ENCODE results near the gene BSND.

Gene BSND

DNA sequence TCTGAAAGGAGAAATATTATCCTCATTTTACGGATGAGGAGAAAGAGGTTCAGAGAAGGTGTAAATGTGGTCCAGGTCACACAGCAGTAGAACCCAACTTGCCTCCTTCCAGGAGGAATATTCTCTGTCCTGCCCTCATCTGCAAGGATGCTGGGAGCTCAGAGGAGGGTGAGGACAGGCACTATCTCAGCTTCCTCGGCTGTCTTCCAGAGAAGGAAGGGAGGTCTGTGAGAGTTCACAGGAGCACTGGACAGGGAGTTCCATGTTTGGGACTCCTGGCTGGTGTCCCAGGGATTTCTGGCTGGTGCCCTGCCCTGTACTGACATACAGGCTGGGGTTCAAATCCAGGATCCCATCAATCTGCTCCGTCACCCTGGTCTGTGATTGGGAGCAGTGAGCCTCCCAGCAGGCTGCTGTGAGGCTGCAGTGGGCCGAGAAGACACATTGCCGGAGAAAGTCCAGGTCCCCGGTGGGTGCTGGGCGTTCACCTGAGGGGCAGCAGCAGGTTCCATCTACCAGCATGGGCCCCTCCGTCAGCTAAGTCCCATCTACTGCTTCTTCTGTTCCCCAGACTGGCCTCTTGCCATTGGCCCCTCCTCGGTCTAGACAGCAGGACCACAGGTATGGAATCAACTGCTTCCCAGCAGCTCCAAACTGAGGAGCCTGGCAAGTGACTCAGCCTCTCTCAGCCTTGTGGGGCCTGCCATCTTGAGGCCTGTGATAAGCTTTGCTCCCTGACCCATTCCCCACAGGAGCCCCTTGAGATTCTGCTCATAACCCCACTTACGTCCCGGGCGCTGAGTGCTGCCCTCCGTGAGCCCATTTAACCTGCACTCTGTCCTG, 8.5 kb upstream of the BSND start:
- DNase-seq (ENCODE audit: low read depth, low spot score) = no peak
- no peak overlapping the region for H3K27ac ChIP-seq

DNA sequence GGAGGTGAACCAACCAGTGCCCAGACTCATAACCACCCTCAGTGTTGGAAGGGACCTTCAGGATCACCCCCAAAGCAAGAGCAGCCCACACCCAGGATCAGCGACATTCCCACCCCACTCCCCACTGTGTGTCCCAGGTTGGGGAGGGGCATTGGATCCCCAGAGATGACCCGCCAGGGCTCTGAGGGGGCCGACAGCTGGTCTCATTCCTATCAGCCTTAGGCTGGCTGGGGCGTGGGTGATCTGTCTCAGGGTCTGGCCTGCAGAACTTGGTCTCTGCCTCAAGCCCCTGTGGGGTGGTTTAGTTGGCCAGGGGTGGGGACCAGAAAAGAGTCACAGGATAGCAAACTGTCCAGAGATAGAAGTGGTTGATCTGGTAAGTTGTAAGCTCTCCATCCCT, 7.8 kb upstream of the BSND start:
- H3K27ac ChIP-seq = no peak overlapping the region
- no peak for DNase-seq (ENCODE audit: low read depth, low spot score)

DNA sequence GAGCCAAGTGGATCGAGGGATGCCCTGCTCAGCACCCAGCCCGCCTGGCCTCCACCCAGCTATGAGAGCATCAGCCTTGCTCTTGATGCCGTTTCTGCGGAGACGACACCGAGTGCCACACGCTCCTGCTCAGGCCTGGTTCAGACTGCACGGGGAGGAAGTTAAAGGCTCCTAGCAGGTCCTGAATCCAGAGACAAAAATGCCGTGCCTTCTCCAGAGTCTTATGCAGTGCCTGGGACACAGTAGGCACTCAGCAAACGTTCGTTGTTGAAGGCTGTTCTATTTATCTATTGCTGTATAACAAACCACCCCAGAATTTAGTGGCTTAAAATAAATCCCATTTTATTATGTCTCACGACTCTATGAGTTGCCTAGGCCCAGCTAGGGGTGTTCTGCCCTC, 6.8 kb upstream of the BSND start:
- DNase-seq (ENCODE audit: low read depth, low spot score) = no peak
- H3K27ac ChIP-seq = no peak overlapping the region

DNA sequence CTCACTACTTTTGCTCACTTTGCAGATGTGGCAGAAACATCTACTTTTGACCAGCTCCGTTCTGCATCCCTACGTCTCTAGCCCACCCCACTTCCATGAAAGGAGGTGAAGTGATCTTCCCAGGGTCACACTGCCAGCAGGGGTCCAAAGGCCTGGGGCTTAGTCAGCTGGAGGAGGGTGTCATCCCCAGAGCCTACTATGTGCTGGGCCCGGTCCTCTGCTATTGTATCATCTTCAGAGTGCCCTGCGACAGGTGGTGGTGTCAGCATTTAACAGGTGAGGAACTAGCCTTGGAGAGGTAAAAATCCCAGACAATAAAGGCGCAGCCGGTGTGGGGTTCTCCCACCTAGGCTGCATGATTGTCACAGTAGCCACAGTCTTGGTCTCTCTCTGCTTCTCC, 5.6 kb upstream of the BSND start:
- no peak overlapping the region for H3K27ac ChIP-seq
- no peak for DNase-seq (ENCODE audit: low read depth, low spot score)

DNA sequence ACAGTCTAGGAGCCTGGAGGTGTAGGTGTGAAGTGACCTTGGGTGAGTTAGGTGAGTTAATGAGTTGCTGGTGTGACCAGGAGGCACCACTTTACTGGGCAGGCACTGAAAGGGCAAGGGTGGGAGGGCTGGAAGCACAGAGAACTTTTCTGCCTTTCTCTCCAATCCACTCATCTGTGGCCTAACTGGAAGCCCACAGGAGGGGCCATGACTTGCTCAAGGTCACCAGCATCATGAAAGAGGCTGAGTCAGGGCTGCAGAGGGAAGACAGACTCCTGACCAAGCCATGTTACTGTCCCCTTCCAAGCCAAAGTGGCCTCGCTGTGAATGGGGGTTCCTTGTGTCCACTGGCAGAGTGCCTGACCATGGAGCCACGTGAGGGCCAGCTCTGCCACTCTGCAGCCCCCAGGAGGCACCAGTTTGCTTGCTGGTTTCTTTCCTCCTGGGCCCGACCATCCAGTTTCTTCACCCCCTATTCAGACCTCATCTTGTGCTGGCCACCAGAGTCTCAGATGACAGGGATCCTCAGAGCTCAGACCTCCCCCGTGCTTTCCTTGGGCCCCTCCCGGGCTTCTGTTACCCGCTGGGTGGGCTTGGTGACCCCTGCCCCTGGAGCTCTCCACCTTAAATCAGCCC, 4.3 kb upstream of the BSND start:
- DNase-seq (ENCODE audit: low read depth, low spot score) = no peak
- H3K27ac ChIP-seq = no peak overlapping the region

DNA sequence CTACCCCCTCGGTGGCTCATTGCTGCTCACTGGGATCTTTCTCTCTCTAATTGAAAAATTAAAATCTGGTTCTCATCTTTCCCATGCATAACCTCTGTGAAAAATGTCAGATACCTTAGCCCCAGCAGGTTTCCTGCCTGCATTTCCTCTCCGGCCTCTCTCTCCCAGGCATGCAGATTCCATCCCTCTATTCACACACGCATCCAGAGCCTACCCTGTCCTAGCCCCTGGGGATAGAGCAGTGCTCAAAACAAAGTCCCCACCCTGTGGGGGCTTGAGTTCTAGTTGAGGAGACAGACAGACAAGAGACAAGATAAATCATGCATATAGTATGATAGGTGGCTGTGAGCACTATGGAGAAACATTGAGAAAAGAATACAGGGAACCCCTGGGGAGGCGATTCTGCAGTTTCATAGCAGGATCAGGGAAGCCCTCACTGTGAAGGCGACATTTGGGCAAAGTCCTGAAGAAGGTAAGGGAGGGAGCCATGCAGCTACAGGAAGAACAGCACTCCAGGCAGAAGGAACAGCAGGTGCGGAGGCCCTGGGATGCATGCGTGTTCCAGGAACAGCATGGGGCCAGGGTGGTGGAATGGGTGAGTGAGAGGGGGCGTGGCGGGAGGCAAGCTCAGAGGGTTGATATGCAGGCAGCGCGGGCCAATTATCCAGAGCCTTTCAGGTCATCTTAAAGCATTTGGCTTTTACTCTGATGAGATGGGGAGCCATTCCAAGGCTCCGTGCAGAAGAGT, 3.5 kb upstream of the BSND start:
- no peak overlapping the region for H3K27ac ChIP-seq

DNA sequence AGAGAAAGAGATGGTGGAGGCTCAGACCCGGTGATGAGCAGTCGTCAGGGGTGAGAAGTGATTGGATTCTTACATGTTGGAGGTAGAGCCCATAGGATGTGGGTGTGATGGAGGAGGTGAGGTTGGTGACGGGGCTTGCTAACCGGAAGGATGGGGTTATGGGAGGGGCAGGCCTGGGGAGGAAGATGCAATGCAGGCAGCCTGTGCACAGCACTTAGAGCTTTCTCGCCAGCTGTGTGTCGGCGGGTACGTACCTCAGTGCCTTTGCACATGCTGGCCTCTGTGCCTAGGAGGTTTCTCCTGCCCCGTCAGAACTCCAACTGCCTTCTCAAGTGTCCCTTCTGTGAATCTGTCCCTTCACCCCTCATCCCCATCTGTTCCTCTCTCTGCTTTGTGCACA, 2.9 kb upstream of the BSND start:
- no peak for DNase-seq (ENCODE audit: low read depth, low spot score)
- H3K27ac ChIP-seq = no peak overlapping the region

More for the DNA sequence above, 3.5 kb upstream of the BSND start:
- DNase-seq (ENCODE audit: low read depth, low spot score) = no peak

DNA sequence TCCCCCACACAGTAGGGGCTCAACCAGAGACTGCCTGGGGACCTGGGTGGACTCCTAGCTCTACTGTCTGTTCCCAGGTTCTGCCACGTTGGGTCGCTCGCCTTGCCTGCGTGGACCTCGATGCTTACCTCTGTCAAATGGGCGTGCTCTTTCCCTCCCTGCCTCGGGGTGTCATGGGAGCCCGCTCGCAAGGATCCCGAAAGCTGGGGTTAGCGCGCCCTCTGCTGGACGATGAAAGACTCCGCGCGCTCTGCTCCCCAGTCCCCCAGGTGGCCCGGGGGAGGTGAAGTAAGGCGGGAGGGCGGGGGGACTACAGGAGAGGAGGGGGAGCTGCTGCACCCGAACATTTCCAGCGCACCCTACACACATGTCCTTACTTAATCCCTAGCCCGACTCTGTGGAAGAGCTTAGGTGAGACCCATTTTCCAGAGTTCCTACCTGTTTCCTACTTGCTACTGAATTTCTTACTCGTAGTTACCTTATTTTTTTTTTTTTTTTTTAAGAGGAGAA, 2.3 kb upstream of the BSND start:
- no peak overlapping the region for H3K27ac ChIP-seq
- DNase-seq (ENCODE audit: low read depth, low spot score) = no peak

DNA sequence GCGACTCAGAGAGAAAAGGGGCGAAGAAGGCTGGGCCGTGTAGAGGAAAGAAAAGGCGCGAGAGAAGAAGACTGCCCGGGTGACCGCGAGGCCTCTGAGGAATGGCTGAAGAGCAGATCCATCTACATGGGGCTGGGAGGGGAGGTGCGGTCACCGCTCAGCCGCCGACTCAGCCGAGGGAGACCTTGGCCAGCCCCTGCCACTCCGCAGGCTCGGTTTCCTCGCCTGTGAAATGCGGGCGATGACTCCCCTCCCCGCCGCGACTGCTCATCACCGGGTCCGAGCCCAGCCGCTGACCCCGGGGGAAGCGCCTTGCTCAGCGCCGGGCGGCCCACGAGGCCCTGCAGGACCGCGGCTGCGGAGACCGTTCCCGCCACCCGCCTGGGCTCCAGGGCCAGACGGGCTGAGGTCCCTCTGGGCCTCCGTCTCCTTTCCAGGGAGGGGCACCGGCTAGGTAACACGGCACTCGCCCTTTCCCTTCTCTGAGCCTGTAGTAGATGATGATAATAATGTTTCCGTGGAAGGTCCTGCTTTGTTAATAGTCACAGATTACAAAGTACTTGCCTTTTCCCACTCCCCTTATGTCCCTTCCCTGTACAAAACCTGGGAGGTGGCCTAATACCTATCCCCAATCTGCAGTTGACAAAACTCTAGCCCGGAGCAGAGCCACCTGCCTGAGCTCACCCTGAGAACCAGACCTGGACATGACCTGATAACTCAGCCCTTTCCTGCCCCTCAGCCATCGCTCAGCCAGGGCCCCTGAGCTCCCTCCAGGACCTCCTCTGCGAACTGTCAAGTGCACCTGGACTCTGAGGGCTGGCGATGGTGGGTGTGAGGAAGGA, 1.6 kb upstream of the BSND start:
- no peak for DNase-seq (ENCODE audit: low read depth, low spot score)
- H3K27ac ChIP-seq = no peak overlapping the region

DNA sequence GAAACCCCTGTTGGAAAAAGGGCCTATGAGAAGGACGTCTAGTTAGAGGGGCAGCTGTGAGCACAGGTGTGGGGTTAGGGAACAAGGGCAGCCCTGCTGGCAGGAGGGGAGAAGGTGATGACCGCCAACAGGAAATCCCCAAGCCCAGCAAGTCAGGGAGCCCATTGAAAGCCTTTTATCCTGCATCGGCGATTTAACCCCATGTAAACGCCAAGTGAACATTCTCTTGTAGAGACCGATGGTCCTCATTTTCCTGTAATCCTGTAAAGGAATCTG, 1.1 kb upstream of the BSND start:
- H3K27ac ChIP-seq = no peak overlapping the region
- no peak for DNase-seq (ENCODE audit: low read depth, low spot score)

DNA sequence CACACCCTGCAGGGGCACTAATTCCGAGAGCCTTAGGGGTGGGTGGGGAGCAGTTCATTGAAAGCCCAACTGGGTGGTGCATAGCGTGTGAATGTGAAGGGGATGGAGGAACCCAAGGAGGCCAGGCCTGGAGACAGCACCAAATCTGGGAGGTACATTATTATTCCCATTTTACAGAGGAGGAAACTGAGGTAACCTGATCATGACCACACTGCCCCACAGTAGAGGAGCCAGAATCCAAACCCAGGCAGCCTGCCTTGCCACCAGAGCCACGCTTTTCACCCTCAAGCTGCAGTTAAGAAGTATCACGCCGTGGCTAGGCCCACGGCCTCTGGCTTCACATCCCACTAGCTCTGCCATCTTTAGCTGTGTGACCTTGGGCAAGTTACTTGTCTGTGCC, 633 bp upstream of the BSND start:
- no peak overlapping the region for H3K27ac ChIP-seq
- DNase-seq (ENCODE audit: low read depth, low spot score) = no peak

DNA sequence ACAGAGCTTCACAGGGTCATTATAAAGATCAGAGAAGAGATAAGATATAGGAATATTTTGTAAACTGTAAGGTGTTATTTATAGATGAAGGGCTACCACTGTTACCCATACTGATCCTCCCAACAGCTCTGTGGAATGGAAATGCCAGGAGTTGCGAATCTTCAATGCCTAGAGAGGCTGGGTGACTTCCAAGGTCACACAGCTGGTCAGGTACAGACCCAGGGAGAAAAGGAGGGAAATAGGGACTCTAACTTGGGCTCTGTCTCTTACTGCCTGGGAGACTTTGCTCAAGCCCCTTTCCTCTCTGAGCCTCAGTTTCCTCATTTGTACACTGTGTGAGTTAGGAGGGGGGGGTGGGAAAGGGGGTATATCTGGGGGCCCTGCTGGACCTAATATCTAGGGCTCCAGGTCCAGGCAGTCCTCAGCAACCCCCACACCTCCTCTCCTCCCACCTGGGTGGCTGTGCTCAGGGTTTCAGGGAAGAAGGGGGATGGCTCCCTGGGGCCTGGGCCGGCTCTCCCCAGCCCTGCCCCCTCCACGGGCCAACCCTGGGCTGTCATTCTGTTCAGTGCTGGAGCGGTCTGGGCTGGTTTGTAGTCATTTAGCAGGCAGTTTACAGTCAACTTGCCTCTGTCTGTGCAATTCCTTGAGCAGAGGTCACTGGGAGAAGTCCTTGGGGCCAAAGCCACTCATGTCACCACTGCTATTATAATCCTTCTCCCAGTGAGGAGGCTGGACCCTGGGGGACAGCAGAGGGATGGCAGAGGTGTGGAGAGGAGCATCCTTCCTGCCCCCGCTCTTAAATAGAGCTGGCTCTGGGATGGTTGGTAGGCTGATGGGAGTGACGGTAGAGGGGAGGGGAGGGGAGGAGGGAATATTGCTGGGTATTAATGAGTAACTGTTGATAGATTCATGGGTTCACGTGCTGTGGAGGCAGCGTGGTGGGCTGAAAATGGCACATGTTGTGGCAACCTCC, 1.7 kb downstream of the BSND start:
- DNase-seq (ENCODE audit: low read depth, low spot score) = no peak
- H3K27ac ChIP-seq = no peak overlapping the region

DNA sequence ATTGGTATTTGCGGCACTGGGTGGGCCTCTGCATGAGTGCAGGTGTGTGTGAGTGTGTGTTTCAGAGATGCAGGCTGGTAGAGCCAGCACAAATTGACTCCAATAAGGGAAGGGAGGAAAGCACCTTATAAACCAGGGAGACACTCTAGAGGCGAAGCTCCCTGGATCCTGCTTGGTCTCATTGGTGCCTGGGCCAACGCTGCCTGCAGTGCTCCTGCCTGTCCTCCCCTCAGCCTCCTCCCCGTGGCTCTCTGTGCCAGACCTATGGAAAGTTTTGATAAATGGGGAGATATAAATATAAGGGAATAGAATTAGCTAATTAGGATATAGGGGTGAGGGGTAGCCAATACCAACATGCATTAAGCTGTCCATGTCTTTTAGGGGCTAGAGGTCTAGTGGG, 2.6 kb downstream of the BSND start:
- no peak overlapping the region for H3K27ac ChIP-seq

DNA sequence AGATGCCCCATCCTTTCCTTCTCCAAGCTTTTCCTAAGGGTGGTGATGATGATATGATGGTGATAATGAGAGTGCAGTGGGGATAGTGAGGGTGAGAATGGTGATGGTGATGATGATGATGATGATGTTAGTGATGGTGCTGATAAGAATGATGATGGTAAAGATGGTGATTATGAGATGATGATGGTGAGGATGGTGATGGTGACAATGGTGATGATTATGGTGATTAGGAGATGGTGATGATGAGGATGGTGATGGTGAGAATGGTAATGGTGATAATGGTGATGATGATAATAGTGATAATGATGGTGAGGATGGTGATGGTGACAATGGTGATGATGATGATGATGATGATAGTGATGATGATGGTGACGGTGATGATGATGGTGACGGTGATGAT, 4.0 kb downstream of the BSND start:
- no peak overlapping the region for H3K27ac ChIP-seq
- DNase-seq (ENCODE audit: low read depth, low spot score) = no peak

More for the DNA sequence above, 2.6 kb downstream of the BSND start:
- DNase-seq (ENCODE audit: low read depth, low spot score) = no peak

DNA sequence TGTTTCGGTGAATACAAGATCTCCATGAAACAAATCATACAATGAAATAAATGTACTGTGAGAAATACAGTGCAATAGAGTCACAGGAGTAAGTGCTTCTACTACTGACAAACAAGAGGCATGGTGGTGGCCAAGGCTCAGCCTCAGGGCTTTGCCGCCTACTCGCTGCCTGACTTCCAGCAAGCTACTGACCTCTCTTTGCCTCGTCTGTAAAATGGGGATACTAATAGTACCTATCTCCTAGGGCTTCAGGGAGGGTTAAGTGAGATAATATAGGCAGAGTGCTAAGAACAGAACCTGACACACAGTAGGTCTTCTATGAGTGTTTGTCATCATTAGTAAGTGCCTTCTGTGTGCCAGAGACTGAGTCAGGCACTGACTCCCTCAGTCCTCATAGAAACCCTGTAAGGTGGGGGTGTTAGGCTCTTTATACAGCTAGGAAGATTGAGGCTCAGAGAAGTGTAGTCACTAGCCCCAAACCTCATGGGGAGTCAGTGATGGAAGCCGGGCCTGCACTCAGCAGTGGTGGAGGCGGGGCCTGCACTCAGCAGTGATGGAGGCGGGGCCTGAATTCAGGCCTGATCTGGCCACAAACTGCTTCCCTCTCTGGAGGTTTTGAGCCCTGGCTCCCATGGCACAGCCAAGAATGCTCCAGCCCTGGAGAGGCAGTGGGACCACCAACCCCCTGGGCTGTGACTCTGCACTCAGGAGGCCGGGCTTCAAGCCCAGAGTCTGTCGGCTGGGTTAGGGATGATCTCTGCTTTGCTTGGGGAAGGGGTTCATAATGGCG, 6.8 kb downstream of the BSND start:
- DNase-seq (ENCODE audit: low read depth, low spot score) = no peak
- H3K27ac ChIP-seq = no peak overlapping the region

DNA sequence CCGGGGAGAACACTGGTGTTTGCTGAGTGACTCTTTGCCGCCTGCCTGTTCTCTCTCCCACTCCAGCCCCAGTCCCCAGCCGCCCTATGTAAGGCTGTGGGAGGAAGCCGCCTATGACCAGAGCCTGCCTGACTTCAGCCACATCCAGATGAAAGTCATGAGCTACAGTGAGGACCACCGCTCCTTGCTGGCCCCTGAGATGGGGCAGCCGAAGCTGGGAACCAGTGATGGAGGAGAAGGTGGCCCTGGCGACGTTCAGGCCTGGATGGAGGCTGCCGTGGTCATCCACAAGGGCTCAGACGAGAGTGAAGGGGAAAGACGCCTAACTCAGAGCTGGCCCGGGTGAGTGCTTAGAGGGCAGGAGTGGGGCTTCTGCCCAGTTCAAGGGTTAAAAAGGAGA, 8.2 kb downstream of the BSND start:
- no peak for DNase-seq (ENCODE audit: low read depth, low spot score)
- peak overlapping the region; percentile 54 for H3K27ac ChIP-seq

DNA sequence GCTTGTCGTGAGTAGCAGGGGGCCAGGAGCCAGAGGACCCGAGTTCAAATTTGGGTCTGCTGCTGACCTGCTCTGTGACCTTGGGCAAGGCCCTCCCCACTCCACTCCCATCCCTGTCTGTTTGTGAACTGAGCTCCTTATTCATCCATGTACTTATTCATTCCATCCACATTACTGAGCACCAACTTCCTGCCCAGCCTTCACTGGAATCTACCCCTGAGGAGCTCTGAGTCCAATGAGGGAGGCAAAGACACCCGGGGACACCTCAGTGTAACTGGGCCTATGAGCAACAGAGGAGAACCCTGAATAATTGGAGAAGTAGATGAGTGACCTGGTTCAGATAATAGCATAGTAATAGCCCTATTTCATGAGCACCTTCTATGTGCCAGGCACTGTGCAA, 8.9 kb downstream of the BSND start:
- DNase-seq (ENCODE audit: low read depth, low spot score) = peak; percentile 41
- H3K27ac ChIP-seq = peak overlapping the region; percentile 54

DNA sequence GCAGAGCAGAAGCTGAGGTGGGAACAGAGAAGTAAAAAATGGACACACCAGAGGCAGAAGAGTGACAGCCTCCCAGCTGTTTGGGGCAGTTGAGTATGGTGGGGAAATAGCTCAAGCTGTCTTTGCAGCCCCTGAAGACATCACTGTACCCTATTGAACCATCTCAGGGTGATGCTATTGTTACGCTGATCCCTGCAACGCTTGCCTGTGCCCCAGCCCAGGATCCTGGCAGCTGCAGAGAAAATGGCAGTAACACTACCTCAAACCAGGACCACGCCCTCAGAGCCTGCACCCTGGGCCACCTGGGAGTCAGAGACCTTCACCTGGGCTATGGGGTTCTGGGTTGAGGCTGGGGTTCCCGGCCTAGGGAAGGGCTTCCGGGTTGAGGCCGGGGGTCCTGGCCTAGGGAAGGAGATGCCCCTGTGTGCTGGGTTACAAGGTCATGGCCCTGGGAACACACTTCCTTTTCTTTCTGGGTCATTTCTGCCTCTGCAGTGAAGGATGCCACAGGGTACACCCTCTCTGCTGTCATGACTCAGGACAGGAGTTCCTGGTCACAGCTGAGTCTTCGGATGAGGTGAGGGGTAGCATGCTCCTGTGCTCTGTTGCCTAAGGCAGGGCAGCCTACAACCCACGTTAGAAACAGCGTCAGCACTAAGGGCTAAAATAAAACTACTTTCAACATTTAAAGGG, 11.6 kb downstream of the BSND start:
- no peak overlapping the region for H3K27ac ChIP-seq
- no peak for DNase-seq (ENCODE audit: low read depth, low spot score)

Data from epithelial cell of prostate (primary cell).